WTC11 (cell line): ENCODE data around the gene OXSR1.

Experiments used
- CTCF ChIP-seq: fragments of 200-600 bp; IDR thresholded peaks from 2 replicates; pipeline ENCODE4 v1.8.0; 2022; ENCODE audit warnings: antibody characterized with exemption
- GABPB1 ChIP-seq: sonication (generic); formaldehyde crosslinking; IDR thresholded peaks from 2 replicates; pipeline ENCODE4 v1.8.1; 2023; ENCODE audit warnings: mild to moderate bottlenecking, missing genetic modification reagents
- IRF1 ChIP-seq: sonication (generic); formaldehyde crosslinking; IDR thresholded peaks from 2 replicates; pipeline ENCODE4 v1.8.0; 2023; ENCODE audit warnings: missing genetic modification reagents
- SP1 ChIP-seq: sonication (generic); formaldehyde crosslinking; conservative IDR thresholded peaks from 2 replicates; pipeline ENCODE4 v1.8.1; 2022; ENCODE audit warnings: missing genetic modification reagents
- TEAD1 ChIP-seq: sonication (generic); formaldehyde crosslinking; IDR thresholded peaks from 2 replicates; pipeline ENCODE4 v1.8.0; 2022; ENCODE audit warnings: mild to moderate bottlenecking, missing genetic modification reagents
- USF1 ChIP-seq: sonication (generic); formaldehyde crosslinking; IDR thresholded peaks from 2 replicates; pipeline ENCODE4 v1.8.0; 2022; ENCODE audit warnings: mild to moderate bottlenecking, missing genetic modification reagents
- ZNF317 ChIP-seq: sonication (generic); formaldehyde crosslinking; IDR thresholded peaks from 2 replicates; pipeline ENCODE4 v1.8.1; 2023; ENCODE audit warnings: low read depth, mild to moderate bottlenecking, moderate library complexity, missing genetic modification reagents, borderline replicate concordance
- ZNF423 ChIP-seq: fragments of 250-450 bp; sonication (Bioruptor Pico); IDR thresholded peaks from 2 replicates; pipeline ENCODE4 v2.1.2; 2022; ENCODE audit warnings: mild to moderate bottlenecking, moderate library complexity
- ZNF512 ChIP-seq: sonication (generic); formaldehyde crosslinking; IDR thresholded peaks from 2 replicates; pipeline ENCODE4 v1.8.1; 2022; ENCODE audit warnings: missing genetic modification reagents, borderline replicate concordance
- TF ChIP-seq, protein P1 (sequence below): sonication (generic); formaldehyde crosslinking; conservative IDR thresholded peaks from 2 replicates; pipeline ENCODE4 v1.8.1; 2023; ENCODE audit warnings: mild to moderate bottlenecking, low read depth, missing genetic modification reagents, moderate library complexity
- TF ChIP-seq, protein P2 (sequence below): sonication (generic); formaldehyde crosslinking; IDR thresholded peaks from 2 replicates; pipeline ENCODE4 v1.8.0; 2022; ENCODE audit warnings: mild to moderate bottlenecking, missing genetic modification reagents

DNA sequence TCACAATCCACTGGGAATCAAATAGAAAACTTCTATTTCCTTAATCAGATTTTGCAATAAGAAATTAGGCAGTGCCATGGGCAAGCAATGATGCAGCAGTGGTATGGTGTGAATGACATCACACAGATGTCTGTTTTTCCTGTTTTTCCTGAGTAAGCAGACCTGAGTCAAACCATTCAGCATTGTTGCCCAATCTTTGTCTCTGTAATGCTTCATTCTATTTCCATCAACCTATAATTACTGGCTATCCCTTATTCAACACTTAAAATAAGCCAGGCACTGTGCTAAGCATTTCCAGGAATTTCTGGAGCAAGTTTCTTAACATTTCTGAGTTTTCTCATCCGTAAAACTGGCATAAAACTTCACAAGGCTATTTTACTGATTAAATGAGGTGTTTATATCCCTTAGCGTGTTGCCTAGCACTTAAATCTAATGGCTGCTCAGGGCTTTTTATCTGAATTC lies 11.3 kb upstream of the OXSR1 start:
- TF ChIP-seq CTCF (no peak), GABPB1 (no peak), ZNF317 (CRISPR knock-in tag) (no peak), SP1 (CRISPR knock-in tag) (no peak), IRF1 (CRISPR knock-in tag) (no peak), ZNF423 (CRISPR knock-in tag) (no peak), TEAD1 (CRISPR knock-in tag) (no peak), USF1 (CRISPR knock-in tag) (no peak), ZNF512 (CRISPR knock-in tag) (no peak)
- TF ChIP-seq, protein P1, sequence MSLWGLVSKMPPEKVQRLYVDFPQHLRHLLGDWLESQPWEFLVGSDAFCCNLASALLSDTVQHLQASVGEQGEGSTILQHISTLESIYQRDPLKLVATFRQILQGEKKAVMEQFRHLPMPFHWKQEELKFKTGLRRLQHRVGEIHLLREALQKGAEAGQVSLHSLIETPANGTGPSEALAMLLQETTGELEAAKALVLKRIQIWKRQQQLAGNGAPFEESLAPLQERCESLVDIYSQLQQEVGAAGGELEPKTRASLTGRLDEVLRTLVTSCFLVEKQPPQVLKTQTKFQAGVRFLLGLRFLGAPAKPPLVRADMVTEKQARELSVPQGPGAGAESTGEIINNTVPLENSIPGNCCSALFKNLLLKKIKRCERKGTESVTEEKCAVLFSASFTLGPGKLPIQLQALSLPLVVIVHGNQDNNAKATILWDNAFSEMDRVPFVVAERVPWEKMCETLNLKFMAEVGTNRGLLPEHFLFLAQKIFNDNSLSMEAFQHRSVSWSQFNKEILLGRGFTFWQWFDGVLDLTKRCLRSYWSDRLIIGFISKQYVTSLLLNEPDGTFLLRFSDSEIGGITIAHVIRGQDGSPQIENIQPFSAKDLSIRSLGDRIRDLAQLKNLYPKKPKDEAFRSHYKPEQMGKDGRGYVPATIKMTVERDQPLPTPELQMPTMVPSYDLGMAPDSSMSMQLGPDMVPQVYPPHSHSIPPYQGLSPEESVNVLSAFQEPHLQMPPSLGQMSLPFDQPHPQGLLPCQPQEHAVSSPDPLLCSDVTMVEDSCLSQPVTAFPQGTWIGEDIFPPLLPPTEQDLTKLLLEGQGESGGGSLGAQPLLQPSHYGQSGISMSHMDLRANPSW (CRISPR knock-in tag), result no peak
- TF ChIP-seq, protein P2, sequence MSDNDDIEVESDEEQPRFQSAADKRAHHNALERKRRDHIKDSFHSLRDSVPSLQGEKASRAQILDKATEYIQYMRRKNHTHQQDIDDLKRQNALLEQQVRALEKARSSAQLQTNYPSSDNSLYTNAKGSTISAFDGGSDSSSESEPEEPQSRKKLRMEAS, result no peak
